Measurements from ENCODE around the gene CCDC141. TPM values are rescaled to one million over a fixed set of nuclear protein-coding genes. Genes with fewer than 3 reads are reported as not detected.
A peak's percentile ranks its signal among the peaks of the same experiment; 100 is the strongest.

Gene CCDC141
- total and polyA plus RNA-seq, 4 donors: 2.1 to 48.1 (median 14.6) TPM

- DNase-seq: no peak
- WGBS, 2 donors: 91 to 100% methylated on average over 1 of the region's 1 CpG
- H3K9me3 ChIP-seq (ENCODE audit: control insufficient read depth in 4 of 4, insufficient read depth in 3 of 4, low read length in 3 of 4): no peaks in the 10 kb centered on the region
- peaks cover 0 to 10% (median 0%) of the 10 kb centered on the region in 5 donors for H3K4me1 ChIP-seq (ENCODE audit: control insufficient read depth in 5 of 5, insufficient read depth in 5 of 5, low read length in 5 of 5)
- no peak for TF ChIP-seq CTCF (IDR thresholded peaks at IDR 0.05; ENCODE audit: control extremely low read depth, extremely low read depth)
- ATAC-seq (ENCODE audit: insufficient read depth, low FRiP score): no peak
- H3K4me3 ChIP-seq: no peak overlapping the region
- no peak overlapping the region for H3K27ac ChIP-seq (ENCODE audit: low read depth in 1 of 2, low read length in 1 of 2)
- H3K36me3 ChIP-seq (ENCODE audit: control insufficient read depth in 4 of 4, insufficient read depth in 4 of 4, low read length in 4 of 4): peaks cover 0 to 3% (median 0%) of the 10 kb centered on the region in 4 donors
- H3K9ac ChIP-seq (ENCODE audit: insufficient read depth in 1 of 2, low read length in 2 of 2): no peak overlapping the region
- no peaks in the 10 kb centered on the region for H3K27me3 ChIP-seq (ENCODE audit: control insufficient read depth in 3 of 3, insufficient read depth in 3 of 3, low read length in 2 of 3)
Observed at GRCh38 chr2:178881075-178881474, 168.9 kb downstream of the CCDC141 start.

- Histone ChIP-seq H3K4me1 (ENCODE audit: control insufficient read depth in 5 of 5, insufficient read depth in 5 of 5, low read length in 5 of 5) (peaks cover 0 to 10% (median 0%) of the 10 kb centered on the region in 5 donors), H3K36me3 (ENCODE audit: control insufficient read depth in 4 of 4, insufficient read depth in 4 of 4, low read length in 4 of 4) (peaks cover 0 to 3% (median 0%) of the 10 kb centered on the region in 4 donors), H3K27me3 (ENCODE audit: control insufficient read depth in 3 of 3, insufficient read depth in 3 of 3, low read length in 2 of 3) (no peaks in the 10 kb centered on the region), H3K27ac (ENCODE audit: low read depth in 1 of 2, low read length in 1 of 2) (no peak overlapping the region), H3K4me3 (no peak overlapping the region), H3K9me3 (ENCODE audit: control insufficient read depth in 4 of 4, insufficient read depth in 3 of 4, low read length in 3 of 4) (no peaks in the 10 kb centered on the region), H3K9ac (ENCODE audit: insufficient read depth in 1 of 2, low read length in 2 of 2) (no peak overlapping the region)
- DNase-seq (no peak), ATAC-seq (ENCODE audit: insufficient read depth, low FRiP score) (no peak)
- WGBS, 2 donors: 83 to 85% methylated on average over 3 of the region's 3 CpGs
- no peak for TF ChIP-seq CTCF (IDR thresholded peaks at IDR 0.05; ENCODE audit: control extremely low read depth, extremely low read depth)
Observed at GRCh38 chr2:178880257-178880656, 169.7 kb downstream of the CCDC141 start.

- Histone ChIP-seq H3K4me1 (ENCODE audit: control insufficient read depth in 5 of 5, insufficient read depth in 5 of 5, low read length in 5 of 5) (peaks cover 0 to 4% (median 0%) of the 10 kb centered on the region in 5 donors), H3K9ac (ENCODE audit: insufficient read depth in 1 of 2, low read length in 2 of 2) (no peak overlapping the region), H3K9me3 (ENCODE audit: control insufficient read depth in 4 of 4, insufficient read depth in 3 of 4, low read length in 3 of 4) (no peaks in the 10 kb centered on the region), H3K27ac (ENCODE audit: low read depth in 1 of 2, low read length in 1 of 2) (peak overlapping the region in 1 of 2 donors; percentile 45), H3K36me3 (ENCODE audit: control insufficient read depth in 4 of 4, insufficient read depth in 4 of 4, low read length in 4 of 4) (peaks cover 0 to 3% (median 0%) of the 10 kb centered on the region in 4 donors), H3K4me3 (no peak overlapping the region), H3K27me3 (ENCODE audit: control insufficient read depth in 3 of 3, insufficient read depth in 3 of 3, low read length in 2 of 3) (no peaks in the 10 kb centered on the region)
- ATAC-seq (ENCODE audit: insufficient read depth, low FRiP score) (no peak), DNase-seq (no peak)
- WGBS, 2 donors: 85 to 90% methylated on average over 2 of the region's 2 CpGs
- no peak for TF ChIP-seq CTCF (IDR thresholded peaks at IDR 0.05; ENCODE audit: control extremely low read depth, extremely low read depth)
Observed at GRCh38 chr2:178877874-178878273, 172.1 kb downstream of the CCDC141 start.

All from lung (tissue), 12 donors.